Peyer's patch (tissue), 4 donors: ENCODE results near the gene IL24.

Source experiments
- POLR2A ChIP-seq, 2 donors: fragments of 450-650 bp; IDR thresholded peaks; one replicate each; pipeline ENCODE4 v1.5.1; 2017; ENCODE audit warnings: antibody characterized with exemption in 2 of 2, mild to moderate bottlenecking in 2 of 2, moderate library complexity in 2 of 2
- TF ChIP-seq, protein P1 (sequence below), 6 experiments: fragments of 450-650 bp in 4 of 6; fragments of 200-600 bp in 2 of 6; sonication (generic) in 1 of 6; IDR thresholded peaks; one replicate each; pipeline ENCODE4 v1.5.1; 2017 to 2019; ENCODE audit warnings: antibody characterized with exemption in 6 of 6, mild to moderate bottlenecking in 3 of 6, moderate library complexity in 1 of 6

DNA sequence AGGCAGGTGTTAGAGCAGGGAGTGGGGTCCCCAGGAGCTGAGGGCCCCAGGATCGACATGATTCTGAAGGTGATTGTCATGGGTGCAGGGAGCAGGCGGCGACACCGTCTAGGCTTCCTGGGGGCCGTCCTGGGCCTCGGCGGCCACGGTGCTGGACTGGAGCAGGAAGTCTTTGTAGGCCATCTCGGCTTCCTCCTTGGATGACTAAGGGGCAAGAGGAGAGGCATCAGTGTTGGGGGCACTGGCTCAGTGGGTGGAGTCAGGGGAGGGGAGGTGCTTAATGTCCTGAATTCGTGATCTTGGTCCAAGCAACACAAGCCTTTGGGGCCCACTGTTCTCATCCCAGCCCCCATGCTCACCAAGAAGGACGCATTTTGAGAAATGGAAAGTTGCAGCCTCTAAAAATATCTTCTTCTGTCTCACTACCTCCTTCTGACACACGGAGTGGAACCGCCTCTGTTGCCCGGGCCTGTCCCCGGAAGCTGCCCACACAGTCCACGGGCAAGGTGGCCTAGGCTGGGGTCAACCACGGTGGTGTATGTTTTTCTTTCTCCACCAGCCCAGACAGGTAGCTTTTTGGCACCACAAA is 33.1 kb downstream of the IL24 start:
- TF ChIP-seq, protein P1, sequence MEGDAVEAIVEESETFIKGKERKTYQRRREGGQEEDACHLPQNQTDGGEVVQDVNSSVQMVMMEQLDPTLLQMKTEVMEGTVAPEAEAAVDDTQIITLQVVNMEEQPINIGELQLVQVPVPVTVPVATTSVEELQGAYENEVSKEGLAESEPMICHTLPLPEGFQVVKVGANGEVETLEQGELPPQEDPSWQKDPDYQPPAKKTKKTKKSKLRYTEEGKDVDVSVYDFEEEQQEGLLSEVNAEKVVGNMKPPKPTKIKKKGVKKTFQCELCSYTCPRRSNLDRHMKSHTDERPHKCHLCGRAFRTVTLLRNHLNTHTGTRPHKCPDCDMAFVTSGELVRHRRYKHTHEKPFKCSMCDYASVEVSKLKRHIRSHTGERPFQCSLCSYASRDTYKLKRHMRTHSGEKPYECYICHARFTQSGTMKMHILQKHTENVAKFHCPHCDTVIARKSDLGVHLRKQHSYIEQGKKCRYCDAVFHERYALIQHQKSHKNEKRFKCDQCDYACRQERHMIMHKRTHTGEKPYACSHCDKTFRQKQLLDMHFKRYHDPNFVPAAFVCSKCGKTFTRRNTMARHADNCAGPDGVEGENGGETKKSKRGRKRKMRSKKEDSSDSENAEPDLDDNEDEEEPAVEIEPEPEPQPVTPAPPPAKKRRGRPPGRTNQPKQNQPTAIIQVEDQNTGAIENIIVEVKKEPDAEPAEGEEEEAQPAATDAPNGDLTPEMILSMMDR (IDR thresholded peaks at IDR 0.05), result no peak
- no peak for TF ChIP-seq POLR2A (IDR thresholded peaks at IDR 0.05)
